Skeletal muscle satellite cell (primary cell): ENCODE results near the gene POLR2J3.
"Not testable (repeated sequence)": the region's sequence is repeated elsewhere in the genome, so short reads cannot be mapped to it uniquely, and the experiment has no call there.

Experiments
- H3K27me3 ChIP-seq: 2 replicates; pipeline ENCODE4 v1.7.0; 2013; ENCODE audit warnings: low read length; ENCODE audit not compliant: control insufficient read depth, insufficient read depth
- H3K36me3 ChIP-seq: 2 replicates; pipeline ENCODE4 v1.7.0; 2013; ENCODE audit warnings: mild to moderate bottlenecking, control low read depth, low read length; ENCODE audit not compliant: insufficient read depth
- H3K4me1 ChIP-seq: 2 replicates; pipeline ENCODE4 v1.7.0; 2013; ENCODE audit warnings: low read length; ENCODE audit not compliant: control insufficient read depth, insufficient read depth
- H3K4me2 ChIP-seq: 2 replicates; pipeline ENCODE4 v1.7.0; 2013; ENCODE audit warnings: mild to moderate bottlenecking, low read length
- H3K4me3 ChIP-seq: 2 replicates; pipeline ENCODE4 v1.7.0; 2013; ENCODE audit warnings: low read length
- H3K9ac ChIP-seq: 2 replicates; pipeline ENCODE4 v1.7.0; 2013; ENCODE audit warnings: mild to moderate bottlenecking, low read depth, low read length, moderate library complexity
- H3K9me3 ChIP-seq: replicated peaks from 2 replicates; pipeline ENCODE4 v1.7.0; 2013; ENCODE audit warnings: mild to moderate bottlenecking, control low read depth, low read length

POLR2J3 gene

GRCh38 chr7:102535062-102535615 is 37.2 kb downstream of the POLR2J3 start:
- not testable (repeated sequence) for H3K4me2 ChIP-seq, H3K36me3 ChIP-seq, H3K9ac ChIP-seq, H3K4me3 ChIP-seq, H3K9me3 ChIP-seq, H3K4me1 ChIP-seq, H3K27me3 ChIP-seq

DNA sequence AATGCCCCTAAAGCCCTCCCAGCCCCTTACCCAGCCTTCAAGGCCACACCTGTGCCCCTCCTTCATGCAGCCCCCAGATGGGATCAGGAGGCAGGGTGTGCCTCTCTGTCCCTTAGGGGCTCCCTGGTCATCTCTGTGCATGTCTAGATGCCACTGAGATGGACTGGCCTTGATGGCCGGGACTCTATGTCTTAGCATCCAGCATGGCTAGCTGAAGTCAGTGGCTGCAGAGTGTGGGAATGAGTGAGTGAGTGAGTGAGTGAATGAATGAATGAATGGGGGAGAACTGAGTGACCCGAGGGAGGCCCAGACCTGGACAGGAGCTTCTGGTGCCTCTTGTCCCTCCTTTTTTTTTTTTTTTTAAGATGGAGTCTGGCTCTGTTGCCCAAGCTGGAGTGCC is 40.3 kb downstream of the POLR2J3 start:
- not testable (repeated sequence) for H3K4me3 ChIP-seq, H3K9ac ChIP-seq, H3K4me1 ChIP-seq, H3K27me3 ChIP-seq, H3K9me3 ChIP-seq, H3K4me2 ChIP-seq, H3K36me3 ChIP-seq

- H3K9me3 ChIP-seq, H3K4me3 ChIP-seq, H3K4me1 ChIP-seq, H3K4me2 ChIP-seq, H3K27me3 ChIP-seq, H3K36me3 ChIP-seq, H3K9ac ChIP-seq: not testable (repeated sequence)
Measured at GRCh38 chr7:102531583-102531982, 40.8 kb downstream of the POLR2J3 start.

DNA sequence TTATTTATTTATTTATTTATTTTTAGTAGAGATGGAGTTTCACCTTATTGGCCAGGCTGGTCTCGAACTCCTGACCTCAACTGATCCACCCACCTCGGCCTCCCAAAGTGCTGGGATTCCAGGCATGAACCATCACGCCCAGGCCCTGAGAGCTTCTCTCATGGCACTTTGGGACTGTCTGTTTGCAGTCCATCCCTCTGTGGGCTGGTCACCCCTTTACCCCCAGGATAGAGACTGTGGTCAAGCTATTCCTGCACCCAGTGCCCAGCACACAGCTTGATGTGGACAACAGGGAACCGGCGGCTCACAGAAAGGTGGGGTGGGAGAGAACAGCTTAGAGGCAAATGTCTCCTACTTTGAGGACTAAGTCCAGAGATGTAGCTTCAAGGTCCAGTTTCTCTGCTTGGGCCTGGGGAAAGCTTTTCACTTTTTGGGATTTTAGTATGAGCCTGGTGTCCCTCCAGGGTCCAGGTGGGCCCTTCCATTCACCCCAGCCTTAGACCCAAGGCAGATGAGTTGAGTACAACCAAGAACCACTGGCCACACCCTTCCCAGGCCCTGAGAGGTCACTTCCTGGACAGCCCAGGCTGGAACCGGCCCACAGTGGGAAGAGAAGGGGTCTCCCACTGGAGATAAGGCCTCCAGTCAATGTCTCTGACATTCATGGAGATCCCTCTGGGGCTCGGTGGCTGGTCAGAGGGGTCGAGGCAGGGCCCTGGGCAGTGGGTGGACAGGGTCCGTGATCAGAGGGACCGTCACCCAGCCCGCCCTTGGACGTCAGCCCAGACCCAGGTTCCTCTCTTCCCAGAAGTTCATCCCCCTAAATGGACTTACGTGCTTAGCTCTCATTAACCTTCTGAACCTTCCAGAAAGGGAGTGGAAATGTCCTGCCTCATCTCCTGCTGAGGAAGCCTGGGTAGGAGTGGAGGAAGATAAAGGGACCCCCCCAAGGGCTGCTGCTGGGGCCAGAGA is 44.3 kb downstream of the POLR2J3 start:
- H3K4me2 ChIP-seq, H3K9me3 ChIP-seq, H3K4me3 ChIP-seq, H3K9ac ChIP-seq, H3K36me3 ChIP-seq, H3K4me1 ChIP-seq, H3K27me3 ChIP-seq: not testable (repeated sequence)

DNA sequence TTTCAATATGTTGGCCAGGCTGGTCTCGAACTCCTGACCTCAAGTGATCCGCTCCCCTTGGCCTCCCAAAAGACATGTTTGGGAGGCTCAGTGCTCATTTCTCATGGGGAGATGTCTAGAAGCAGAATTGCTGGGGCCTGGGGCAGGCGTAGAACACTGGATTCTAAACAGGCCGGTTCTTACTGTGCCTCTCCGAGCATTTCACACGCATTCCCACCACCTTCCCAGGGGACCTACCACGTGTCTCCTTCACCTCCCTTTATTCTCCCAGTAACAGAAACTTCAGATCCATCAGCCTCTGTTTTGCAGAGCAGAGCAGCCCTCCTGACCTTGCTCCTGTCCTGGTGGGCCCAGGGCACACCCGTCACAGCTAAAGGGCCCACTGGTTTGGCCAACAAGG is 45.2 kb downstream of the POLR2J3 start:
- H3K4me3 ChIP-seq, H3K9me3 ChIP-seq, H3K27me3 ChIP-seq: not testable (repeated sequence)

GRCh38 chr7:102524803-102525202 is 47.6 kb downstream of the POLR2J3 start:
- H3K36me3 ChIP-seq, H3K9me3 ChIP-seq, H3K4me2 ChIP-seq, H3K9ac ChIP-seq, H3K4me3 ChIP-seq, H3K4me1 ChIP-seq, H3K27me3 ChIP-seq: not testable (repeated sequence)

More for the DNA sequence above, 45.2 kb downstream of the POLR2J3 start:
- H3K9ac ChIP-seq, H3K4me1 ChIP-seq, H3K4me2 ChIP-seq, H3K36me3 ChIP-seq: not testable (repeated sequence)

DNA sequence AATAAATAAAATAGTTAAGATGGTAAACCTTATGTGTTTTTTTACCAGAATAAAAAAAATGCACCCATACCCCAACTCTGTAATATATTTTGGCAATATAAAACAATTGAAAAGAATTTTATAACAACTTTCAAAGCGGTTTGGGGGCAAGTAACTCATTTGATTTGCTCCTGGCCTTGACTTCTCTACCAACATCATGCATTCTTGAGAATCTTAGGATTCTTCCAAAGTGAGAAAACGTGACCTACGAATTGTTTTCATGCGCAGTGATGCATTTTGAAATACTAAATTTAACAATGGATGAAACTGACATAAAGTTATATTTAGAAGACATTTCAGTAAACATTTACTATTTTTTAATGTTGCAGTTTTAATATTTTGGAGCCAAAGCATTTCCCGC is 51.6 kb downstream of the POLR2J3 start:
- not testable (repeated sequence) for H3K4me2 ChIP-seq, H3K4me3 ChIP-seq, H3K4me1 ChIP-seq, H3K9ac ChIP-seq, H3K9me3 ChIP-seq, H3K36me3 ChIP-seq, H3K27me3 ChIP-seq

DNA sequence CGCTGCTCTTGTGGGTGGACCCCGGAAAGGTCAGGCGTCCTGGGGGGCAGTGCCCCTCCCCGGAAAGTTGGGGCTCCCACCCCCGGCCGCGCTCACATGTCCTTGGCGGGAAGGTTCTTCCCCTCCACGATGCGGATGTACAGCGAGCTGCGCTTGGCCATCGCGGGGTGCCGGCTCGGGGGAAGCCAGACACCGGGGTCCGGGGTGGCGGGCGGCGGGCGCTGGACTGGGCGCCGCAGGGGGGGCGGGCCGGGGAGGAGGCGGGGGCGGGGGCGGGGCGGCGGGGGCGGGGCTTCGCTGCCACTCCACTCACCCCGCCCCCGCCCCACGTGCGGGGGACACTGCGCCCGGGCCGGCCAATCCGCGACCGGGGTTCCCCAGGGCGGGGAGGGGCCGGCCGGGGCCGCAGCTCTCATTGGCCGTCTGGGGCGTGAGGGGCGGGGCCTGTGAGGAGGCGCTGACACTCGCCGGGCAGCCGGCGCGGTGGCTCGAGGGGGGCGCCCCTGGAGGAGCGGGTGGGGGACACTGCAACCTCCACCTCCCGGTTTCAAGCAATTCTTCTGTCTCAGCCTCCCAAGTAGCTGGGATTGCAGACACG is 54.7 kb downstream of the POLR2J3 start, which contains the start of gene RASA4B:
RASA4B (minus strand) TSS at position 228 of the 598 bp plus-strand sequence; CDS start at position 161, 67 bp downstream.
- not testable (repeated sequence) for H3K9ac ChIP-seq, H3K27me3 ChIP-seq, H3K4me1 ChIP-seq, H3K9me3 ChIP-seq, H3K4me3 ChIP-seq, H3K4me2 ChIP-seq, H3K36me3 ChIP-seq
